GM19099 (cell line): ENCODE measurements around the gene KIAA0040.

Experiments
- POLR2A ChIP-seq: IDR thresholded peaks from 3 replicates; pipeline ENCODE4 v1.6.1; 2011; ENCODE audit warnings: low read depth; ENCODE audit not compliant: insufficient read length; ENCODE audit errors: extremely low read depth

KIAA0040 gene

DNA sequence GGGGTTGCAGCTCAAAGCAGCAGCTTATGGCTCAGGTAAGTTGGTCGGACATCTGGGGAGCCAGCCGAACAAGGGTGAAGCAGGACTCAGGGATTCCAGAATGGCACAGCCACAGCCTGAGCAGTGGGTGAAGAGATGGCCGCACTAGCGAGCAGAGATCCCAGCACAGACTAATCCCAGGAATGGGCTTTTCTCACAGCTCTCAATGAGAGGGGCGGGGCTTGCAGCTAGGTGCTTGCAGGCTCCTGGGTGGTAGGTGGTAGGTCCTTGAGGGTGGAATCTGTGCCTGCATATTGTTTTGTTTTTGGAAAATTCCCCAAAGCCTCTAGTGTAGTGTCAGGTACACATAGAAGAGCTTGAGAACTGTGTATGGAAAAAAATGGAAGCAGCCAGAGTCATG, 9.0 kb downstream of the KIAA0040 start:
- no peak for TF ChIP-seq POLR2A

DNA sequence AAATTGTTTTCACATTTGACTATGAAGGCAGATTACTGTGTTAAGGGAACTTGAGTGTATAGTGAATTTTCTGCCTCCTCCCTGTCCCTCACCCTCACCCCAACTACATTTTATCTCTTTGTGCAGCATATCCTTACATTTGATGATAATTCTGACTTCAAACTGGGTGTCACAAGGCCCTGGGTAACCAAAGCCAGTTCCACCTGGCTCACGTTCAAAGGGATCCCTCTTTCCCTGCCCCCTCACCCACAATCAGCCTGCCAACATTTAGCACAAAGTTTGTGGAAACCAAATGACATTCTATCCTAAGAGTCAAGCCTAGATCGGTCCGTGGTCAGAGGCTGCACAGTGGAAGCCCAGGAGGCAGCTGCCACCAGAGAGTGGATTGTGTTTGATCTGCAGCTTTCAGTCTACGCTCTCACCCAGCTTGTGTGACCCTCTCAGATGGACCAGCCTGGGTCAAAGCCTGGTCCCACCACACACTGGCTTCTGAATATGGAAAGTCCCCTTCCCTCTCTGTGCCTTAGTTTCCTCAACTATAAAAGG, 10.3 kb downstream of the KIAA0040 start:
- no peak for TF ChIP-seq POLR2A

GRCh38 chr1:175179837-175180590, 12.6 kb downstream of the KIAA0040 start:
- TF ChIP-seq POLR2A: no peak

DNA sequence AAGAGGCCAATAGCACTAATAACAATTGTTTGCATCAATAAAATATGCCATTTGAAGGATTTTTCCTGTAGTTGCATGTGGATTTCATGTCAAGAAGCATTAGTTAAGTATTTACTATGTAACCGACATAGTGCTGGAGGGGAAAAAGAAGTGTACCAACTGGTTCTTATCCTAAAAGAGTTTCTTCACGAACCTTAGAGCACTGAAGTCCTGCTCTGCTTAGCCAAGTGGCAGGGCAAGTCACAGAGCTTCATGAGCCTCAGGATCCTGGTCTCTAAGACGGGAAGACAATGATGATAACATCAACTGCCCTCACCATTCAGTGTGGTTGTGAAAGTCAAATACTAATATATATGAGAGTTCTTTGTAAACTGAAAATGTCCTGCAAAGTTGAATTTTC, 14.1 kb downstream of the KIAA0040 start:
- no peak for TF ChIP-seq POLR2A

DNA sequence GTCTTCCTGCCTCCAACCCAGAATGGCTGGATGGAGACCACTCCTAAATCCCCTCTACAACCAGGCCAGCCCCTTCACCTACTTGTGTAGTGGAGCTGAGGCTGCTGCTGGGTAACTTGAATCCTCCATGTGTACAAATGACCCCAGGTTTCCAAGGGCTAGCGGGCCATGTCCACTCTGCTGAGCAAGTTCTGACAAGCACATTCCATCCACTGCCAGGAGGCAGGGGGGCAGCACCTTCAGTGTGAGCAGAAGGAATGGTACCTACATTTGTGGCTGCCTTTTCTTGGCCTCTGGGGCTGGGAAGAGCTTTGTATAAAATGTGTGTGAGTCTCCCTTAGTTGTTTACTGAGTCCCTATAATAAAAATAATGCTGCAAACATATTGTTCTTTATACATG, 14.5 kb downstream of the KIAA0040 start:
- no peak for TF ChIP-seq POLR2A

DNA sequence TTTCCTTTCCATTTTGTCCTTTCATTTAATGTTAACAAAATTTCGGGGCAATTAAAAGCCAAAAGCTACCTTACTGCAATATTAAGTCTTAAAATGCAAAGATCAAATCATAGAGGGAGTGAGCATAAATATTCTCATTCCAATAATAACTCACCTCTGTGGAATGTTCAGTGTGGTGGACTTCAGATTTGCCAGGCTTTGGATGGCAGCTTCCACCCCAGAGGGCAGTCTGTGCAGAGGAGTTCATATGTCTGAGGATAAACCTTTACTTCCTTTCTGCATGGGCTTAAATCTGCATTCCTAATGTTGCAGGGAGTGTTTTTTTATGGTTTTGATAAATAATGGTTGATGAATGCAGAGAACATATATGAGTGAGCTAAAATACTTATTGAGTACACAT, 16.3 kb downstream of the KIAA0040 start:
- no peak for TF ChIP-seq POLR2A

DNA sequence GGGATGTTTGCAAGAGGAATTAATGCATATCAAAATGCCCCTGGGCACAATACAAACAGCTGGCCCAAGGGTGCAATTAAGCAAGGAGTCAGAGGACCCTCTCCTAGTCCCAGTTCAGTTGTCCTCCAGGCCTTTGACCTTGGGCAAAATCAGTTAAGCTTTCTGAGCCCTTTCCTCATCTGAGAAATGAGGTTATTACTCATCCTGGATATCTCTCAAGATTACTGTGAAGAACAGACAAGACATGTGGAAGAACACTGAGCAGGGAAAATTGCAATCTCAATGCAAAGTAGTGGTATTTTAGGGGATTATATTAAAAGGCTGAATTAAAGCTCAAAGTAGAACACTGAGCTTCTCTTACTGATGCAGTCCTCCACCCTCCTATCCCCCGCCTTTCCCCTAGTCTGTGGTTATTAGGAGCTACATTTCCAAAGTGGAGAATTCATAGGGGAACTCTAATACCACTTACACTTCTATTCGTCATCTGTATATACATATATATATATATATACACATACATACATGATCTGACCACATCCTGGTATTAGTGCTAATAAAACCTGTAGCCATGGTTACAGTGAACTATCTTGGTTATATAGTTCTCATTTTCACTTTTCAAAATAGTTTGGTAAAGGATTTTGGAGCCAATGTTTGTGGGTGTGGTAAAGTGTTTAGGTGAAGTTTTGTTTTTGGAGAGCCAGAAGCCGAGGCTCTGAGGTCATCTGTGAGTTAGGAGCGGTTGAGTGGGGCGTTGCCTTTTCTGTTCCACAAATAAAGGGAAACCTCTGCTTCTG, 18.1 kb downstream of the KIAA0040 start:
- no peak for TF ChIP-seq POLR2A

- TF ChIP-seq POLR2A: no peak
Measured at GRCh38 chr1:175173531-175173930, 19.0 kb downstream of the KIAA0040 start.

- no peak for TF ChIP-seq POLR2A
Measured at GRCh38 chr1:175172503-175172902, 20.1 kb downstream of the KIAA0040 start.

DNA sequence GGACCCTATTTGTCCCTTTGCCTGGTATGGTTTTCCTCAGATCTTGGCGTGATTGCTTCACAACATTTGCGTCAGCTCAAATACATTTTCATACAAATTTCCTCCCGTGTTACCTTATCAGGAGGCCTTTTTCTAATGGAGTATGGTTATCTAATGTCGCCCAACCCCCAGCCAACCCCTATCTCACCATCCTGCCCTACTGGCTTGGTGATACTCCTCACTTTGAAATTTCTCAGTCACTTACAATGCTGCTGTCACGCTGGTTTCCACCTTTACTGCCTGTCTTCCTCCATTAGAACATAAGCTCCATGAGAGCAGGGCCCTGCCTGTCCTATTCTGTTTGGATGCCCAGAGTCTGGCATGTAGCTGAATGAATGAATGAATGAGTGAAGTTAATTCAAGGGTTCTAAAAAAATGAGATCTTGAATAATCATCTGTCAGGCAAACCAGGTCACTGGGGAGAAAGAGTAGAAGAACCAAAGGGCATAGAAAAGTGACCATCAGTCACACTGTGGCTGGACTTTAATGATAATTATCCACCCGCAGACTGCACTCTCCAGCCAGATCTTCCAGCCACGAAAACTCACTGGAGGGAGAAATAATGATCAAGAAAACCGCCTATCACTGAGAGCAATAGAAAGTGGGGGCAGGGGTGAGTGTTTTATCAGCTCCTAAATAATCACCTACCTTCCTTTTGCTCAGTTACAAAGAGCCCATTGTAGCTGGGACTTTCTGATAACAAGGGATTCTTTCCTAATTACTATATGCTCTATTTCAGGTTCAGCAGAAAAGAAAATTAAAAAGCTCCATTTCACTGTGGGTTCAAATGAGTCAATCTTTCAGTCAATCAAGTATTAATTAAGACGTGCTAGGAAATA, 21.3 kb downstream of the KIAA0040 start:
- no peak for TF ChIP-seq POLR2A

- TF ChIP-seq POLR2A: no peak
Measured at GRCh38 chr1:175169286-175170018, 23.1 kb downstream of the KIAA0040 start.

DNA sequence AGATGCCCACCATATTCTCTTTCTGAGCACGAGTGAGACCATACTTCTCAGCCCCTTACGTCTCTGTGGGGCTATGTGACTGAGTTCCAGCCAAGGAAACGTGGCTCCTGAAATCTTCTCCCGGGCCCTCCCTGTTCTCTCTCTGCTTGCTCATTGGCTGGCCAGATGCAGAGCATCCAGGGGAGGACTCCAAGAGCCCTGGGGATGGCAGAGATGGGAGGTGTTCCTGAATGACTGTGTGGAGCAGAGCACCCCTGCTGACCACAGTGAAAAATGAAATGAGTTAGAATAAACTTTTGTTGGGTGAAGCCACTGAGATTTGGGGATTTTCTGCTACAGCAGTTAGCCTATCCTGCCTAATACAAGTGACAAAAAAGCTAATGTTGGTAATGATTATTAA, 23.8 kb downstream of the KIAA0040 start:
- TF ChIP-seq POLR2A: no peak

- TF ChIP-seq POLR2A: no peak
Measured at GRCh38 chr1:175167861-175168260, 24.7 kb downstream of the KIAA0040 start.

DNA sequence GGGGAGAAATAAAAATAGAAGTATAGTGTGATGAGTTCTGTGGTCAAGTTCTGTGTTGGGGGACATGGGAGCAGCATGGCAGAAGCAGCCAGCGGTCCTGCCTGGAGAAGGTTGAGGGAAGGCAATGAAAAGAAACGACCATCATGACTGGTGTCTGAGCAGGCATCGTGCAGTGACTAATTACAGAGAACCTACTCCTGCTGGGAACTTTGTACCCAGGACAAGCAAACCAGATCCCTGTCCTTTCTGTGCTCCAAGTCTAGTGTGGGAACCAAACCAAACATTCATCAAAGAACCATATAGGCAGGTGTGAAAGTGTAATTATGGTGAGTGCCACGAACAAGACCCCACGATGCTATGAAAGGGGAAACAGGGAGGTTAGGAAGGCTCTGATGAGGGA, 25.8 kb downstream of the KIAA0040 start:
- TF ChIP-seq POLR2A: no peak
